A673 (cell line): ENCODE data around the gene DUS2.

Experiments
- EZH2 ChIP-seq: fragments of 200-600 bp; sonication (generic); IDR thresholded peaks from 2 replicates; pipeline ENCODE4 v1.6.1; 2017; ENCODE audit warnings: borderline replicate concordance, low read depth, mild to moderate bottlenecking, mixed read lengths, antibody characterized with exemption, low read length; ENCODE audit not compliant: poor library complexity, severe bottlenecking
- TF ChIP-seq, protein P1 (sequence below): fragments of 300-800, 200-600 bp; sonication (generic); conservative IDR thresholded peaks from 2 replicates; pipeline ENCODE4 v1.5.1; 2017; ENCODE audit warnings: low read depth, mild to moderate bottlenecking, antibody characterized with exemption, low read length, moderate library complexity, mixed read lengths

GRCh38 chr16:68013440-68013839, 9.6 kb upstream of the DUS2 start:
- TF ChIP-seq, protein P1, sequence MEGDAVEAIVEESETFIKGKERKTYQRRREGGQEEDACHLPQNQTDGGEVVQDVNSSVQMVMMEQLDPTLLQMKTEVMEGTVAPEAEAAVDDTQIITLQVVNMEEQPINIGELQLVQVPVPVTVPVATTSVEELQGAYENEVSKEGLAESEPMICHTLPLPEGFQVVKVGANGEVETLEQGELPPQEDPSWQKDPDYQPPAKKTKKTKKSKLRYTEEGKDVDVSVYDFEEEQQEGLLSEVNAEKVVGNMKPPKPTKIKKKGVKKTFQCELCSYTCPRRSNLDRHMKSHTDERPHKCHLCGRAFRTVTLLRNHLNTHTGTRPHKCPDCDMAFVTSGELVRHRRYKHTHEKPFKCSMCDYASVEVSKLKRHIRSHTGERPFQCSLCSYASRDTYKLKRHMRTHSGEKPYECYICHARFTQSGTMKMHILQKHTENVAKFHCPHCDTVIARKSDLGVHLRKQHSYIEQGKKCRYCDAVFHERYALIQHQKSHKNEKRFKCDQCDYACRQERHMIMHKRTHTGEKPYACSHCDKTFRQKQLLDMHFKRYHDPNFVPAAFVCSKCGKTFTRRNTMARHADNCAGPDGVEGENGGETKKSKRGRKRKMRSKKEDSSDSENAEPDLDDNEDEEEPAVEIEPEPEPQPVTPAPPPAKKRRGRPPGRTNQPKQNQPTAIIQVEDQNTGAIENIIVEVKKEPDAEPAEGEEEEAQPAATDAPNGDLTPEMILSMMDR, result no peak
- no peak for TF ChIP-seq EZH2
